Stimulated activated naive CD8-positive, alpha-beta T cell treated with anti-CD3 and anti-CD28 coated beads, Interleukin-15, amount 100 ng/mL, for 72 hours (primary cell): ENCODE data around the gene FBXW11.
"Not testable (repeated sequence)": the region's sequence is repeated elsewhere in the genome, so short reads cannot be mapped to it uniquely, and the experiment has no call there.

Experiments used
- ATAC-seq: fragments of 150-1000 bp; cut with Tn5 transposase; 2 replicates; pipeline ENCODE4 v1.10.0; 2021; ENCODE audit warnings: mild to moderate bottlenecking, moderate library complexity
- DNase-seq, 2 donors: peaks; one replicate each; pipeline ENCODE4 v3.0.0; 2021 to 2022
- H3K27ac Mint-ChIP-seq, 2 donors: one replicate each; pipeline ENCODE4 v1.8.0; 2022; ENCODE audit warnings: mild to moderate bottlenecking in 2 of 2, mixed read lengths in 2 of 2, moderate library complexity in 2 of 2
- H3K27me3 Mint-ChIP-seq: one replicate; pipeline ENCODE4 v1.8.0; 2022; ENCODE audit warnings: mixed read lengths
- H3K4me1 Mint-ChIP-seq: one replicate; pipeline ENCODE4 v1.8.0; 2022; ENCODE audit warnings: mild to moderate bottlenecking, mixed read lengths
- H3K4me3 Mint-ChIP-seq, 2 donors: one replicate each; pipeline ENCODE4 v1.8.0; 2022; ENCODE audit warnings: mild to moderate bottlenecking in 2 of 2, mixed read lengths in 2 of 2, moderate library complexity in 1 of 2
- H3K9me3 Mint-ChIP-seq, 2 donors: one replicate each; pipeline ENCODE4 v1.8.0; 2022; ENCODE audit warnings: mixed read lengths in 2 of 2

FBXW11 gene

GRCh38 chr5:171978016-171978415, 28.4 kb downstream of the FBXW11 start:
- Mint-ChIP-seq H3K27me3 (no peaks in the 10 kb centered on the region), H3K4me3 (peak overlapping the region in 1 of 2 donors; percentile 20), H3K27ac (peak overlapping the region in 1 of 2 donors; percentile 31), H3K9me3 (peaks cover 21 to 22% of the 10 kb centered on the region in 2 donors), H3K4me1 (peaks cover 63% of the 10 kb centered on the region)
- peak; percentile 71 for ATAC-seq
- DNase-seq = no peak

GRCh38 chr5:171977244-171977950, 29.0 kb downstream of the FBXW11 start:
- H3K27ac Mint-ChIP-seq = peak overlapping the region; percentile 31 to 59
- H3K27me3 Mint-ChIP-seq, DNase-seq: not testable (repeated sequence)
- H3K4me3 Mint-ChIP-seq = peak overlapping the region; percentile 20 to 64
- H3K9me3 Mint-ChIP-seq = peaks cover 21 to 22% of the 10 kb centered on the region in 2 donors
- peak; percentile 9 for ATAC-seq
- H3K4me1 Mint-ChIP-seq = peaks cover 64% of the 10 kb centered on the region

GRCh38 chr5:171975877-171976667, 30.4 kb downstream of the FBXW11 start:
- Mint-ChIP-seq H3K27ac (no peak overlapping the region), H3K4me3 (peak overlapping the region in 1 of 2 donors; percentile 2), H3K9me3 (peaks cover 14 to 26% of the 10 kb centered on the region in 2 donors), H3K27me3 (no peaks in the 10 kb centered on the region), H3K4me1 (peaks cover 63% of the 10 kb centered on the region)
- DNase-seq = no peak
- no peak for ATAC-seq

GRCh38 chr5:171975262-171975876, 31.1 kb downstream of the FBXW11 start:
- H3K4me1 Mint-ChIP-seq = peaks cover 70% of the 10 kb centered on the region

GRCh38 chr5:171970826-171971225, 35.6 kb downstream of the FBXW11 start:
- DNase-seq (no peak), ATAC-seq (no peak)
- no peak overlapping the region for H3K4me3 Mint-ChIP-seq
- H3K9me3 Mint-ChIP-seq = peaks cover 13 to 17% of the 10 kb centered on the region in 2 donors
- no peaks in the 10 kb centered on the region for H3K27me3 Mint-ChIP-seq
- H3K27ac Mint-ChIP-seq = no peak overlapping the region
- H3K4me1 Mint-ChIP-seq = peaks cover 77% of the 10 kb centered on the region

More at GRCh38 chr5:171975262-171975876, 31.1 kb downstream of the FBXW11 start:
- Mint-ChIP-seq H3K4me3 (peak overlapping the region; percentile 26 to 36), H3K27ac (no peak overlapping the region), H3K9me3 (peaks cover 21 to 26% of the 10 kb centered on the region in 2 donors), H3K27me3 (no peaks in the 10 kb centered on the region)
- no peak for DNase-seq
- ATAC-seq = no peak

- H3K4me1 Mint-ChIP-seq = peaks cover 75% of the 10 kb centered on the region
Measured at GRCh38 chr5:171969288-171969880, 37.1 kb downstream of the FBXW11 start.

GRCh38 chr5:171968531-171968930, 37.9 kb downstream of the FBXW11 start:
- H3K4me3 Mint-ChIP-seq = peak overlapping the region in 1 of 2 donors; percentile 6
- ATAC-seq = peak; percentile 25
- no peaks in the 10 kb centered on the region for H3K27me3 Mint-ChIP-seq
- DNase-seq = no peak
- H3K9me3 Mint-ChIP-seq = peaks cover 13 to 21% of the 10 kb centered on the region in 2 donors
- peaks cover 81% of the 10 kb centered on the region for H3K4me1 Mint-ChIP-seq
- H3K27ac Mint-ChIP-seq = no peak overlapping the region

More at GRCh38 chr5:171969288-171969880, 37.1 kb downstream of the FBXW11 start:
- DNase-seq (no peak), ATAC-seq (no peak)
- Mint-ChIP-seq H3K9me3 (peaks cover 13 to 21% of the 10 kb centered on the region in 2 donors), H3K4me3 (no peak overlapping the region), H3K27ac (no peak overlapping the region), H3K27me3 (no peaks in the 10 kb centered on the region)

- Mint-ChIP-seq H3K4me1 (peaks cover 88% of the 10 kb centered on the region), H3K9me3 (peaks cover 13 to 21% of the 10 kb centered on the region in 2 donors), H3K27me3 (no peaks in the 10 kb centered on the region), H3K4me3 (peak overlapping the region in 1 of 2 donors; percentile 3), H3K27ac (peak overlapping the region; percentile 5 to 63)
- no peak for ATAC-seq
- no peak for DNase-seq
Measured at GRCh38 chr5:171966964-171967363, 39.5 kb downstream of the FBXW11 start.

- peaks cover 10 to 21% of the 10 kb centered on the region in 2 donors for H3K9me3 Mint-ChIP-seq
- ATAC-seq = peak; percentile 53
- H3K27ac Mint-ChIP-seq = peak overlapping the region in 1 of 2 donors; percentile 63
- peaks cover 91% of the 10 kb centered on the region for H3K4me1 Mint-ChIP-seq
- DNase-seq = no peak
- H3K4me3 Mint-ChIP-seq = peak overlapping the region in 1 of 2 donors; percentile 20
- H3K27me3 Mint-ChIP-seq = no peaks in the 10 kb centered on the region
Measured at GRCh38 chr5:171966270-171966669, 40.2 kb downstream of the FBXW11 start.

GRCh38 chr5:171965745-171966144, 40.7 kb downstream of the FBXW11 start:
- H3K4me1 Mint-ChIP-seq = peaks cover 91% of the 10 kb centered on the region
- H3K4me3 Mint-ChIP-seq = peak overlapping the region in 1 of 2 donors; percentile 20
- peaks cover 8 to 17% of the 10 kb centered on the region in 2 donors for H3K9me3 Mint-ChIP-seq
- H3K27ac Mint-ChIP-seq = peak overlapping the region; percentile 63 to 83
- ATAC-seq (peak; percentile 27), DNase-seq (peak in 1 of 2 donors; percentile 41)
- no peaks in the 10 kb centered on the region for H3K27me3 Mint-ChIP-seq

GRCh38 chr5:171963416-171963815, 43.0 kb downstream of the FBXW11 start:
- ATAC-seq (no peak), DNase-seq (no peak)
- Mint-ChIP-seq H3K4me3 (peak overlapping the region in 1 of 2 donors; percentile 49), H3K9me3 (peaks cover 0 to 7% of the 10 kb centered on the region in 2 donors), H3K27me3 (no peaks in the 10 kb centered on the region), H3K4me1 (peaks cover 97% of the 10 kb centered on the region), H3K27ac (no peak overlapping the region)

GRCh38 chr5:171961117-171961516, 45.3 kb downstream of the FBXW11 start:
- peak overlapping the region; percentile 66 to 72 for H3K4me3 Mint-ChIP-seq
- no peaks in the 10 kb centered on the region for H3K27me3 Mint-ChIP-seq
- DNase-seq = peak; percentile 66 to 78
- H3K4me1 Mint-ChIP-seq = peaks cover 97% of the 10 kb centered on the region
- H3K27ac Mint-ChIP-seq = peak overlapping the region; percentile 95 to 96
- H3K9me3 Mint-ChIP-seq = peaks cover 0 to 6% of the 10 kb centered on the region in 2 donors
- peak; percentile 75 for ATAC-seq

- no peaks in the 10 kb centered on the region for H3K27me3 Mint-ChIP-seq
- peak; percentile 90 for ATAC-seq
- peak; percentile 71 to 89 for DNase-seq
- H3K27ac Mint-ChIP-seq = peak overlapping the region; percentile 77 to 97
- peaks cover 94% of the 10 kb centered on the region for H3K4me1 Mint-ChIP-seq
- no peaks in the 10 kb centered on the region for H3K9me3 Mint-ChIP-seq
- peak overlapping the region; percentile 69 to 84 for H3K4me3 Mint-ChIP-seq
Measured at GRCh38 chr5:171957591-171958251, 48.7 kb downstream of the FBXW11 start.

- ATAC-seq (no peak), DNase-seq (no peak)
- peak overlapping the region; percentile 77 to 97 for H3K27ac Mint-ChIP-seq
- H3K9me3 Mint-ChIP-seq = no peaks in the 10 kb centered on the region
- H3K27me3 Mint-ChIP-seq = no peaks in the 10 kb centered on the region
- H3K4me3 Mint-ChIP-seq = peak overlapping the region; percentile 68 to 69
- H3K4me1 Mint-ChIP-seq = peaks cover 89% of the 10 kb centered on the region
Measured at GRCh38 chr5:171956887-171957495, 49.4 kb downstream of the FBXW11 start.
